ENCODE measurements around the gene USP20. TPM values are rescaled to one million over a fixed set of nuclear protein-coding genes. Genes with fewer than 3 reads are reported as not detected.

USP20 gene
- total RNA-seq, 1 experiment from 2014 or later: 7.3 TPM

DNA sequence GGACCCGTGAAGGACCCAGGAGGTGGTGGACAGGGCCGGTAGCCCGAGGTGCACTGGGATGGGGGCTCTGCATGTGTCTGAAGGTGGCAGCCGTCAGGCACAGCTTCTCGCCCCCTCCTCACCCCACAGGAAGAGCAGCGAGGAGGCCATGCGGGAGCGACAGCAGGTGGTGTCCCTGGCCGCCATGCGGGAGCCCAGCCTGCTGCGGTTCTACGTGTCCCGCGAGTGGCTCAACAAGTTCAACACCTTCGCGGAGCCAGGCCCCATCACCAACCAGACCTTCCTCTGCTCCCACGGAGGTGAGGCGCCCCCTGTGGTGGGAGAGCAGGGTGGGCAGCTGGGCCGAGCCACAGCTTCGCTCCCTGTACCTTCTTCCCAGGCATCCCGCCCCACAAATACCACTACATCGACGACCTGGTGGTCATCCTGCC lies 39.9 kb downstream of the USP20 start:
- no peak for DNase-seq (ENCODE audit: low read depth)

DNA sequence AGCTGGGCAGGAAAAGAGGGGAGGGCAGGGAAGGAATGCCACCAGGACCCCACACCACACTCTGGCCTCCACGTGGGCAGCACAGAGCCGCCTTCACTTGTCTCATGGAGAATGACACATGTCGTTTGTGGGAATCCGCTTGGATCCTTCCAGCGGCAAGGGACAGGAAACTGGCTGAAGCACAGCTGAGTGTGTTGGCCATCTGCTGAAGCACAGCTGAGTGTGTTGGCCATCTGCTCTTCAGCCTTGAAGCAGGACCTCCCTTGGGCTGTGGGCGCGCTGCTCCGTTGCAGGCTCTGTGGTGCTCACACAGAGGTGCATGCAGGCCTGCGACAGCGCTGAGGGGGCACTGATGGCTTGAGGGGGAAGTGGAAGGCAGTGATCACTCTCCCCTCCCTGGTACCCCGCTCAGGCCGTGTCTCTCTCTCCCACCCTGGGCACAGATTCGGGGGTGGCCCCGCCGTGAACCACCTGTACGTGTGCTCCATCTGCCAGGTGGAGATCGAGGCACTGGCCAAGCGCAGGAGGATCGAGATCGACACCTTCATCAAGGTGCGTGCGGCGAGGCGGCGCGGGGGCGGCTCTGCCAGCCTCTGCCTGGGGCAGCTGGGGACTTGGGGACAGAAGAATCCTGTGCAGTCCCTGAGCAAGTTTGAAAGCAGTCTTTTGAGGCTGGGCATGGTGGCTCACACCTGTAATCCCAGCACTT lies 40.6 kb downstream of the USP20 start:
- DNase-seq (ENCODE audit: low read depth): peak; percentile 24

DNA sequence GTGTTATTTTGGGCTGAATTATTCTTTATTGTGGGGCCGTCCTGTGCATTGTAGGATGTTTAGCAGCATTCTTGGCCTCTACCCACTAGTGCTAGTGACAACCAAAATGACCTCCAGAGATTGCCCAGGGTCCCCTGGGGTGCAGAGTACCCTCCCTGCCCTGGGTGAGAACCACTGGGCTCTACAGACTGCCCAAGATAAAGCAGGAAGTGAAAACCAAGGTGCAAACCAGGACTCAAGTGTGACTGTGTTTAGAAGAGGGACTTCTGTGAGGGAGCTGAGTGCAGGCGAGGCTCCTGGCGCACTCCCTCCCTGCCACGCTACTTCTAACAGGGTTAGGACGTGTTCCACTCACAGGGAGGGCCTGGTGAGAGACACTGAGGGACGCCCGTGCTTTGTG lies 41.6 kb downstream of the USP20 start:
- DNase-seq (ENCODE audit: low read depth): no peak

DNA sequence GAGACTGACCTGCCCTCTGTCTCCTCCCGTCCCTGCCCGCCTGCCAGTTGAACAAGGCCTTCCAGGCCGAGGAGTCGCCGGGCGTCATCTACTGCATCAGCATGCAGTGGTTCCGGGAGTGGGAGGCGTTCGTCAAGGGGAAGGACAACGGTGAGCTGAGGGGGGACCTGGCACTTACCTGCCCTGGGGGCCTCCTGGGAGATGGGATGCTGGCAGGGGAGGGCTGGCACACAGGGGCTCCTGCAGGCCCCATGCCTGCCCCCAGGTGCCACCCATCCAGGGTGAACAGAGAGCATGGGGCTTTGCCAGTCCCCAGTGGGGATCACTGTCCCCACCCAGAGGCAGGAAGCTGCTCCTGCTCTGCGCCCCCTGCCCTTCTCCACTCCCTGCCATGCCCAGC lies 43.0 kb downstream of the USP20 start:
- no peak for DNase-seq (ENCODE audit: low read depth)

DNA sequence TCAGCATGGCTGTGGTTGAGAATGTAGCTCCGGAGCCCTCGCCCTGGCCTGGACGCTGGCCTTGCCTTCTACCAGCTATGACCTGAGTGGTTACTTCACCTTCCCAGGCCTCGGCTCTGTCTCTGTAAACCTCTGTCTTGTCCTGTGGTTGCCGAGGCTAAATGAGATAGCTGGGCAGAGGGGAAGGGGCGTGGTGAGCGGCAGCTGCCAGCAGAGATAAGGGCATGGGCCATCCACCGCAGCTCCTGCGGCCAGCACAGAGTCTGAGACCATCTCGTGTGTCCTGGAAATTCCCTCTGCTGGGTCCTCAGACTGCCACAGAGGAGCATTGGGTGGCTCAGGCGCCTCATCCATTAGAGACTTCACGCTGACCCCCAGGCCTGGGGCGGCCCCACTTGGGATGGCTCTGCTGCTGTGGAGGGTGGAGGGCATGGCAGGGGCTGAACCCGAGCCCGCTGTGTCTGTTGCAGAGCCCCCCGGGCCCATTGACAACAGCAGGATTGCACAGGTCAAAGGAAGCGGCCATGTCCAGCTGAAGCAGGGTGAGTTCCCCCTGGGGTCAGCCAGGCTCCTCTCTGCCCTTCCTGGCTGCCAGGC lies 43.9 kb downstream of the USP20 start:
- no peak for DNase-seq (ENCODE audit: low read depth)

DNA sequence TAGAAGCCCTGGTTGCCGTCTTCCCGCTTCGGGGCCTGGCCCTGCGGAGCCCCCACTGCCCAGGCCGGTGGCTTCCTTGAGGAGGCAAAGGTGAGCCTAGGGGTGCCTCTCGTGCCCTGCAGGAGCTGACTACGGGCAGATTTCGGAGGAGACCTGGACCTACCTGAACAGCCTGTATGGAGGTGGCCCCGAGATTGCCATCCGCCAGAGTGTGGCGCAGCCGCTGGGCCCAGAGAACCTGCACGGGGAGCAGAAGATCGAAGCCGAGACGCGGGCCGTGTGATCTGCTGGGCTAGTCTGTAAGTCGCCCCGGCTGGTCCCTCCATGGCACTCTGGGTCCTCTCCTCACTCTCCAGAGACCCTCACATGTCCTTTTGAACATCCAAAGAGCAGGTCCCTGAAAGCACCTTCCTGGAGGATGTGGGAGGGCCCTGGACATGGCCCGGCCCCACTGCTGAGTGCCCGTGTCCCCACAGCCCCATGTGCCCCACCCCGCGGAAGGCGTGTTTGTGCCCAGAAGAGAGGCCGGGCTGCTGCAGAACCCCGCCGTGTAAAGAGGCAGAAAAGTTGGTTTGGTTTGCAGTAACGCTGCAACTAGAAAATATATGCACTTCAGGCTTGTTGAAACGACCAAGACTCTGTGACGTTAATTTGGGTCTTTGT lies 44.9 kb downstream of the USP20 start:
- DNase-seq (ENCODE audit: low read depth): no peak

DNA sequence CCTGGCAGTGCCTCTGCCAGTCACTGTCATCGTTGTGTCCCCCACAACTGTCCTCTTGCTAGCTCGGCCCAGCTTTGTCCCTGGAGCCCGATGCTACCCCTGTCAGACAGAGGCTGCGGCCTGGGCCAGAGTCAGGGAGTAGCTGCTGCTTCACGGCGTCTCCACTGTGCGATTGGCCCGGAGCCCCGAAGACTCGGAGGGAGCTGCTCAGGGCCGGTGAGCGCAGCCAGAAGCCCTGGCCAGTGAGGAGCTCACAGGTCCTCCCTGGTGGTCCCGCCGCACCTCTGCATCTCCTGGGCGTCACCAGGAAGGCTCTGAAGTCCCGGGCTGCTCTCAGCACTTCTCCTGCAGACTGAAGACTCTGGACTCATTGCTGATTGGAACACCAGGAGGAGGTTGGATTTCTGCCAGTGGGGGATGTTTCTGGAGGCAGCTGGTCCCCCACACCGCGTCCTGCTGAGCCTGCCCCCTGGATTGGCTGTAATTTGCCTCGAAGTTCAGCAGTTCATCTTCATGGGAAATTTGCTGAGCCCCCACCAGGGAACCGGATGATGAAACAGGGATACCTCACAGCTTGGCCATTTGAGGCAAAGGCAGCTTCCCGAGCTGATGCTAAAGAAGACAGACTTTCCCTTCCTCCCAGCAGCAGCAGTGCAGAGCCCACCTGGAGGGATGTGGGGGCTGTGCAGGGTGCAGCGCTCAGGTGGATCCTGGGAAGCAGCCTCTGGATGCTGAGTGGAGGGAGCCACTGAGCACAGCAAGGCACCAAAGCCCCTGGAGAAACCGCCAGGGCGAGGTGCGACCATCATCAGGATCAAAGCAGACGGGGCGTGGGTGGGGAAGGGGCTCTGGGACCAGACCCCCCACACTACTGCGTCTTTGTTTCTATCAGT lies 45.6 kb downstream of the USP20 start:
- no peak for DNase-seq (ENCODE audit: low read depth)

DNA sequence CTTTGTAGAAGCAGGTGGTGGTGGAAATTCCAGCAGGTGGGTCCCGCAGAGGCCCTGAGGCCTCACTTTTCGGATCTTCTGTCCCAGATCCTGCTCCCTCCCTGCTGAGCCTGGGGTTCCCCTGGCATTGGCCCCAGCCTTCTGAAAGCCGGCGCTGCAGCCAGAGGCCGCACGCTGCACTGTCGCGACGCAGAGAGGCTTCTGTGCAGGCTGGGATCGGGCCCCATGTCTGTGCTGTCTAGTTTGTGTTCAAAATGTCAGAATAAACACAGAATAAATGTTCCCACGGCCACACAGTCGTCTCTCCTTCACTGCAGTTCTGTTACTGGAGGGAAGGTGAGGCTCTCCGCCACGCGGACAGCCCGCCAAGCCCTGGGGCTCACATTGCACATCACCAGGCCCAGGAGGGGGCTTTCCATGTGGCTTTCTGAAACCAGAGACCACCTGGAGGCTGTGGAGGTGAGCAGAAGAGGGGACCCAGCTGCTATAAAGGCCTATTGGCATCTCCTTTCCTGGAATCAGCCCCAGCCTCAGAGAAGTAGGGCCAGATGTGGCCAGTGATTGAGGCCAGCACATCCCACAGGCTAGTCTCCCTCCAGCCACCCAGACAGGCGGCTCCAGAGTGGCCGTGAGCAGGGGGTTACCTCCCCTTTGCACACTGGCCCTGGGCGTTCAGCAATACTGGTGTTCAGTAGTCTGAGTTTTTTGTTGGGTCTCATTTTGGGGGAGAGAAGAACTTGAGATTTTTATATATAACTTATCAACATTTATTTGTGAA lies 46.5 kb downstream of the USP20 start:
- no peak for DNase-seq (ENCODE audit: low read depth)

DNA sequence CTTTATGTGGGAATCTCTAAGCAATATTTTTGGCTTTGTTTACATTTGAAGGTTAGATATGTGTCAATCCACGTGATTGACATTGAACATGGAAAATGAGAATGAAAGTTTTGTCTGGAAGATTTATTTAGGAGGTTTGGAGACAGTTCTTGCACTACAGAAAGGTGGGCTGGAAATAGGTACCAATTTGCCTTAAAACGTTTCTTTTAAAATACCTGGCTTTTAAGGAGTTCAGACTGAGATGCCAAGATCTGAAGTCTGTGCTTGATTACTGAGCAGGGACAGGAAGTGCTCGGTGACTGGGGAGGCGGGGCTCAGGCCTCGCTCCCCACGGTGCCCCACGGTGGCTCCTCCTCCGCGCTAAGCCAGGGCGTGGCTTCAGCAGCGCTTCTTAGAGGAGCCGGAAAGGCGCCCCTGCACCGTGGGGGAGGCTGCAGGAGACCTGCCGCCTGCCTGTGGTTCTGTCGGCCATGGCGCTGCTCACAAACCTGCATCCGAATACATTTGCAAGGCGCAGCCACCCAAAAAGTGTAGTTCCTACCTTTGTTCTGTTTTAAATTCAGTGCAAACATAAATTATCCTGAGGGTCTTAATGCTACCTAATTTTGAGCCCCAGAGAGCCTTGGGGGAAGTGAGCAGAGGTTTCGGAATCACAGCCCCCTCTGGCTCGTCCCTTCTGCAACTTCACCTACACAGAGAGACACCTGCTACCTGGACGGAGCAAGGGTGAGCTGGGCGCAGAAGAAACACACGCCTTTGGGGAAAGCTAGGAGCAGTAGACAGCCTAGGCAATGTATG lies 49.2 kb downstream of the USP20 start:
- DNase-seq (ENCODE audit: low read depth): peak; percentile 86

DNA sequence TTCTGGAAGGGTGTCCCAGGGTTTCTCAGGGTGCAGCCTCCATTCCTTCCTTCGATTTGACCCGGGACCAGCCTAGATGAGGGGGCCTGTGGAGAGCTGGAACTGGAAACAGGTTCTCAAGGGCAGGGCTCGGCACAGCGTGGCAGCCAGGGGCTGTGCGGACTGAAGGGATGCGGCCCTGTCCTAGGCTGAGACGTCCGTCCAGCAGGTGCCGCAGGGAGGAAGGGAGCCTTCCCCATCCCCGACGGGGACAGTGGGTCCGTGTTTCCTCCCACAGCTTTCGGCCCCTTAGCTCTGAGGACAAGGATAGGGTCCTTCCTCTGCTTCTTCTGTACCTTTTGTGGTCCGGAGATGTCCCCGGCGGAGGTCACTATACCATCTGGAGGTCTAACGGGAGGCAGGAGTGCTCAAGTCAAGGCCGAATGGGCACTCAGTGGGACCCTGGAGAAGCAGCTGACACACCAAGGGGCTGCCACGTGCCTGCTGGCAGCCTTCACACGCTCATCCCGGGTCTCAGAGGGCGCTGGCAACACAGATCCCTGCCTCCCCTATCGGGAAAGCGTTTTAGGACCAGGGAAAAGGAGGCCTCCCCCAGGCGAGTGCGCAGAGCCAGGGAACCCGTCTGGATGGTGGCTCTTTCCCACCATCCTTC lies 49.9 kb downstream of the USP20 start:
- DNase-seq (ENCODE audit: low read depth): no peak

DNA sequence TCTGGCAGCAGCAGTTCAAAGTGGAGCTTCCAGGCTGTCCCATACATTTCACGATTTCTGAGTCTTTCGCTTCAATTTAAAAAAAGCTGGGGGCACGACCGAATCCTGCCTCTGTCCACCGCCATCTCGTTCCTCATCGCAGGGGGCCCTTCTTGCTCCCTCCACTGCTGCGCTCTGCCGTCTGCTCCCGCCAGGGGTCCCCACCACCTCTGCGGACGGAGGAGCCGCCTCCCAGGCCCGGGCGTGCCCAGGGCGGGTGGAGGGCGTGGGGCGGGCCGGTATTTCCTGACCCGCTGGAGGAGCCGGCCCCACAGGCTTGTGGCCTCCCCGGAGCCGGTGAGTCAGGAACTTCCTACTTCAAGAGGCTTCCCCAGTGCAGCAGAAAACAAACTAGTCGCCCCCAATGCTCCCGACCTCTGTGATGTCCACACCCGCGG lies 50.4 kb downstream of the USP20 start:
- DNase-seq (ENCODE audit: low read depth): peak; percentile 90

DNA sequence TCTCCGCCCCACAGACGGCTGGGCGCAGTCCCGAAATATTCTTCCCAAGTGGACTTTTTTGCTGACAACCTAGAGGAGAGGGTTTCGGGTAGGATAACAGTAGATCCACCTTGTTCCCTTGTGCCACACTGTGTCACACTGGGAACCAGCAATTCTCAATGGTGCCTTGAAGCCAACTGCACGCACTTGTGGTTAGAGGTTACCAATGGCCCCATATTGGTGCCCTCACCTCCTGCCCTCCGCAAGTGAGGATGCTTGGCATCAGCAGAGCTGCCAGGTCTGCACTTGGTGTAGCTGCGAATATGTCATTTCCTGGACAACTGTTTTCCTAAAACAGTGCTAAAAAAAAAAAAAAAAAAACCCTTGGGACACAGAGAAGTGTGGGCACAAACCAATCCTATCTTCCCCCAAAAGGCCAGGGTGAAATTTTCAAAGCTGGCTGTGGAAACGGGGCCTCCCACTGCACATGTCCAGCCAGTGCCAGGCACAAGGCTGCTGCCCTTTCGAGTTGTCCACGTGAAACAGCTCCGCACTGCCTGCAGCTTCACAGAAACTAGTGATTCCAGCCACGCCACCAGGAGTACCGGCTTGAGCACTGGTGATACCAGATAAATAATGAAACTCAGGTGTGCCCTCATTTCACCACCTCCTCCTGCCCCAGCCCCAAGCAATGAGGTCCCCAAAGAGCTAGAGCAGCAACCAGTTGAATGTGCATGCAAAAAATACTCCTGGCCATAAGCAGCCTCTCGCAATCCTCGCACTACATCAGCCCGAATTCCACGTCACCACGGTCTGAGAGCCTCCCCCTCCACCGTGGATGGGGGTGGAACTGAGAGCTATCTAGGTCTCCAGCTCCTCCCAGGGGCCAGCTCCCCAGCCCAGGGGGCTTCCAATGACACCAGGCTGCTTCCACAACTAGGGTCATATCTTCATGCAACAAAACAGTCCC lies 51.2 kb downstream of the USP20 start:
- no peak for DNase-seq (ENCODE audit: low read depth)

DNA sequence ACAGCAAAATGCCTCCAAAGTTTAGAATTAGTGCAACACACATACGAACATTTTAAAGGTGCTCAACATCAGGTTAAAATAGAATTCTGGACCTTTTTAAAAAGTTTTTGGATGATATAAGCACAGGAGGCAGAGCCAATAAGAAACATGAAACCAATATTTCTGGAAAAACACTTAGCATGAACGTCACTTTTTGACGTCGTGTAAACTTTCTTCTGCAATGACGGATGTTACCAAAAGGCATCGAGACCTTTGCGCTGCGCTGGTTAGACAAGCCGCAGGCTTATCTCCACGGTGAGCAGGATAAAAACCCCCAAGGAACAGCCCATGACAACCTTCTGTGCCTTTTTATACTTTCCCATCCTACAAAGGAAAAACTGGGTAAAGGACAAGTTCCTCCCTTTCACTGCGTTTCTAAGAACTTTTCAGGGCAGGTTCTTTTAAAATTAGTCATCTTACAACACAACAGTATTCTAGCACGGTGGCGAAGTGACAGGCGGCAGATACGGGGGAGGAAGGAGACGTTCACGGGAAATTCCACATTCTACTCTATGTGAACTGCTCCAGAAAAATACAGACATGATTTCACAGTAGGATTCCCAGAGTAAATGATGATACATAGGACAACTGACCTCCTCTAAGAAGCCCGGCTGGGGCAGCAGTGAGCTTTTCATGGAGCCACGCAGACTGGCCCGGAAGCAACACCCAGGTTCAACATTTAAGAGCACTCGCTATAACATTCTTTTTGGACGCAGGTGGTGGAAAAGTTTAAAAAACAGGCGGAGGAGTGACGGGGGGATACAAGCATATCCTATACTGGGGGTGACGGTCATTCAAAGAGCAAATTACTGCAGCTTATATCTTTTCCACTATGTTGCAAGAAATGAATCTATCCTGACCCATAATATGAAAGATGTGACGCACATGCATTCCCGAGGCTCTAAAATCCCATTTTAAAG lies 52.4 kb downstream of the USP20 start:
- DNase-seq (ENCODE audit: low read depth): peak; percentile 30

DNA sequence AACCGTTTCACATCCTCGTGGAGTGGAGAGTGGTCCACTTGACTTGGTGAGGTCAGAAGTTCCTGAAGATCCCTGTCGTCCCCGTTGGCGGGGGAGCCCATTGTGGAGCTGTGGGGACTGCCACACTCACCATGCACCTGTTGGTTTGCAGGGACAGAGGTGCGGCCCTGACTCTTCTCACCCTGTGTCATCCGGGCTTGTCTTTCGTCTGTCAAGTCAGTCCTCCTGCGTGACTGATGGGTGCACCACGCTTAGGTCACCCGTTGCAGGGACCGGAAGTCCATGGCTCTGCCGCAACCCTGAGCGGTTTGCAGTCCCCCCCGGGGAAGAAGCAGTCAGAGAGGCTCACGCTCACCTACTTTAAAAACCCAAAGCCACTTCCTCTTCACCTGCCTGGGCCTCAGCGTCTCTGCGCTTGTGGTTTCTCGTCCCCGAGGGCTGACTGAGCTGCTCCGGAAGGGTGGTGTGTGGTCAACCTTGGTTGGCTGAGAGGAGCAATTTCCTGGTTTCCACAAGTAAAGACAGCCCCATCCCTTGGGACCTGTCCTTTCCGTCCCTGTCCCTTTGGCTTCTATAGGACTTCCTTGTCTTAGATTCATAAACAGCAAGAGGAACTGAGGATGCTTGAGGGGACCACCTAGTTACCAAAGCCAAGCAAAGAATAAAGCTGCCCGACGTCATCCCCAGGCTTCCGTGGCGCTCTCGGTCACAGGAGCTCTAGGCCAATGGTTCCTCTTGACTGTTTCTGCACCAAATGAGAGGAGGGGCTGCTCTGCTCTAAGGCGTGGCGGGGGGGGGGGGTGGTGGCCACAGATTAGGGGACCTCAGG lies 53.2 kb downstream of the USP20 start:
- peak; percentile 47 for DNase-seq (ENCODE audit: low read depth)

DNA sequence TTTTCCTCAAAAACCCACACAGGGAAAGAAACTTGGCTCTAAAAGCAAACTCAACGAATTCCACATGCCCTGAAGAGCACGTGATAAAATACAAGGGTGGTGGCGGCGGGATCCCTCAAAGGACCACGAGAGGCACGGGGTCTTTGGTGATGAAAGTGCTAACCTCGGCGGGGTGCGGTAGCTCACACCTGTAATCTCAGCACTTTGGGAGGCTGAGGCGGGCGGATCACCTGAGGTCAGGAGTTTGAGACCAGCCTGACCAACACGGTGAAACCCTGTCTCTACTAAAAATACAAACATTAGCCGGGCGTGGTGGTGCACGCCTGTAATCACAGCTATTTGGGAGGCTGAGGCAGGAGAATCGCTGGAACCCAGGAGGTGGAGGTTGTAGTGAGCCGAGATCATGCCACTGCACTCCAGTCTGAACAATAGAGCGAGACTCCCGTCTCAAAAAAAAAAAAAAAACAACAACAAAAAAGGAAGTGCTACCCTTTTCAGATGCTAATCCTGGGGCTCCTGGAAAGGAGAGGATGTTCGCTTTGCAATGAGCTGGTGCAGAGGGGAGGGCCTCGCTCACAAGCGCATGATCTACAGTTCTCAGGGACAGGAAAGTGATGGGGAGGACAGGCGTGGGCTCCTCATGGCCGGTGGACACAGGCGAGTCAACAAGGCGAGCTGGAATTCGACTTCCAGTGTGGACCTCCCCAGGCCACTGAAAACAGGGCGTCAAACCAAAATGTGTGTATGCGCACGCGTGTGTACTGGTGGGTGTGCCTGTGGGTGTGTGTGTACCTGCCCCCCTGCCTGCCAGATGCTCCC lies 54.1 kb downstream of the USP20 start:
- no peak for DNase-seq (ENCODE audit: low read depth)

Measured in RPMI7951 (cell line).